Mammary epithelial cell (primary cell): Measurements from ENCODE around the gene S100A3.

Source experiments
- EZH2 ChIP-seq: IDR thresholded peaks from 2 replicates; pipeline ENCODE4 v1.6.1; 2012; ENCODE audit warnings: low read length, inconsistent platforms, borderline replicate concordance
- TF ChIP-seq, protein P1 (sequence below), 2 donors: IDR thresholded peaks in 1 of 2; conservative IDR thresholded peaks in 1 of 2; 2 replicates each; pipeline ENCODE4 v1.5.1; 2011 to 2012; ENCODE audit warnings: inconsistent platforms in 2 of 2, low read length in 2 of 2, mild to moderate bottlenecking in 2 of 2, control low read depth in 1 of 2, low read depth in 1 of 2; ENCODE audit not compliant: insufficient read depth in 1 of 2; ENCODE audit errors: extremely low read depth in 1 of 2

- TF ChIP-seq, protein P1, sequence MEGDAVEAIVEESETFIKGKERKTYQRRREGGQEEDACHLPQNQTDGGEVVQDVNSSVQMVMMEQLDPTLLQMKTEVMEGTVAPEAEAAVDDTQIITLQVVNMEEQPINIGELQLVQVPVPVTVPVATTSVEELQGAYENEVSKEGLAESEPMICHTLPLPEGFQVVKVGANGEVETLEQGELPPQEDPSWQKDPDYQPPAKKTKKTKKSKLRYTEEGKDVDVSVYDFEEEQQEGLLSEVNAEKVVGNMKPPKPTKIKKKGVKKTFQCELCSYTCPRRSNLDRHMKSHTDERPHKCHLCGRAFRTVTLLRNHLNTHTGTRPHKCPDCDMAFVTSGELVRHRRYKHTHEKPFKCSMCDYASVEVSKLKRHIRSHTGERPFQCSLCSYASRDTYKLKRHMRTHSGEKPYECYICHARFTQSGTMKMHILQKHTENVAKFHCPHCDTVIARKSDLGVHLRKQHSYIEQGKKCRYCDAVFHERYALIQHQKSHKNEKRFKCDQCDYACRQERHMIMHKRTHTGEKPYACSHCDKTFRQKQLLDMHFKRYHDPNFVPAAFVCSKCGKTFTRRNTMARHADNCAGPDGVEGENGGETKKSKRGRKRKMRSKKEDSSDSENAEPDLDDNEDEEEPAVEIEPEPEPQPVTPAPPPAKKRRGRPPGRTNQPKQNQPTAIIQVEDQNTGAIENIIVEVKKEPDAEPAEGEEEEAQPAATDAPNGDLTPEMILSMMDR (conservative IDR thresholded peaks at IDR 0.05 in 1 of 2, IDR thresholded peaks at IDR 0.05 in 1 of 2; ENCODE audit: extremely low read depth in 1 of 2, insufficient read depth in 1 of 2, low read depth in 1 of 2, low read length in 2 of 2), result no peak
- no peak for TF ChIP-seq EZH2
Measured at GRCh38 chr1:153537376-153537730, 11.7 kb downstream of the S100A3 start.
